ENCODE results near the gene OASL. TPM values are rescaled to one million over a fixed set of nuclear protein-coding genes. Genes with fewer than 3 reads are reported as not detected.

The OASL gene
- total RNA-seq, 1 experiment from 2014 or later, result 1.7 TPM

DNA sequence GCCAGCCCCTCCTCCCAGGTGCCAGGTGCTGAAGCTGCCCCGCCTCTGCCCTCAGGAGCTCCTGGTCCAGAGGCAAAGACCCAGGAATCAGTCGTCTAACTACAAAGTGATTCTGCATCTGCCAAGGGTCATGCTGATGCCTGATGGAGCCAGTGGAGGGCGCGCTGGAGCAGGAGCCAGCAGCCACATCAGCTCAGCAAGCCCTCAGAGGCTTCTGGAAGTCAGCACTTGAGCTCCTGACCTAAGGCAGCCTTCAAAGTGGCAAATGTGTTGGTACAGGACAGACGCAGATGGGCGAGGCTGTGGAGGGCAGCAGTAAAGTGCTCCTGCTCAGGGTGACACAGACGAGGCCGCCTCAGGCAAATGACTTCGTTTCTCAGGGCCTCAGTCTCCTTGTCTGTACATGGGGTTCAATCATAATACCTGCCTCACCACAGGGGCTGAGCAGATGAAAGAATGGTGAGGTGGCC, 33.7 kb downstream of the OASL start:
- no TSS peak for BruUV-seq (replicated peaks)
- ChIA-PET POLR2A (ENCODE audit: unreplicated experiment) (no interaction called here), CTCF (interaction anchor here (0.5 to 1.1 kb wide), 9 partner anchors 34 to 804 kb away, joined by 3 to 6 read pairs (median 4); partner anchors contain the start of gene RPLP0)
- H3K9me3 ChIP-seq (ENCODE audit: insufficient read depth, low read depth), result no peaks in the 10 kb centered on the region
- H2AFZ ChIP-seq, result no peak overlapping the region
- H3F3A ChIP-seq (ENCODE audit: insufficient read depth, low read depth), result 0 out of 2 replicates have a peak, but pooled peaks cover 3% of the 10 kb centered on the region
- no peak for TF ChIP-seq EZH2 (IDR thresholded peaks at IDR 0.05; ENCODE audit: low read depth)
- TF ChIP-seq, protein P1, sequence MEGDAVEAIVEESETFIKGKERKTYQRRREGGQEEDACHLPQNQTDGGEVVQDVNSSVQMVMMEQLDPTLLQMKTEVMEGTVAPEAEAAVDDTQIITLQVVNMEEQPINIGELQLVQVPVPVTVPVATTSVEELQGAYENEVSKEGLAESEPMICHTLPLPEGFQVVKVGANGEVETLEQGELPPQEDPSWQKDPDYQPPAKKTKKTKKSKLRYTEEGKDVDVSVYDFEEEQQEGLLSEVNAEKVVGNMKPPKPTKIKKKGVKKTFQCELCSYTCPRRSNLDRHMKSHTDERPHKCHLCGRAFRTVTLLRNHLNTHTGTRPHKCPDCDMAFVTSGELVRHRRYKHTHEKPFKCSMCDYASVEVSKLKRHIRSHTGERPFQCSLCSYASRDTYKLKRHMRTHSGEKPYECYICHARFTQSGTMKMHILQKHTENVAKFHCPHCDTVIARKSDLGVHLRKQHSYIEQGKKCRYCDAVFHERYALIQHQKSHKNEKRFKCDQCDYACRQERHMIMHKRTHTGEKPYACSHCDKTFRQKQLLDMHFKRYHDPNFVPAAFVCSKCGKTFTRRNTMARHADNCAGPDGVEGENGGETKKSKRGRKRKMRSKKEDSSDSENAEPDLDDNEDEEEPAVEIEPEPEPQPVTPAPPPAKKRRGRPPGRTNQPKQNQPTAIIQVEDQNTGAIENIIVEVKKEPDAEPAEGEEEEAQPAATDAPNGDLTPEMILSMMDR (conservative IDR thresholded peaks at IDR 0.05), result peak; percentile 75
- no peak overlapping the region for H3K4me3 ChIP-seq
- H3K4me1 ChIP-seq (replicated peaks; ENCODE audit: insufficient read depth), result no peaks in the 10 kb centered on the region
- peaks cover 13% of the 10 kb centered on the region; the same call in 1 of the 2 replicates for H3K36me3 ChIP-seq (ENCODE audit: low read depth)
- H3K27me3 ChIP-seq (ENCODE audit: insufficient read depth, low read depth), result no peaks in the 10 kb centered on the region
- H3K27ac ChIP-seq, result no peak overlapping the region
- intact Hi-C loops (cut with micrococcal nuclease; ENCODE audit: unreplicated experiment), result loop anchor here (2.0 to 10.0 kb wide), 4 partner anchors 55 to 358 kb away; no protein-coding TSS in a partner anchor
- DNase-seq, result peak; percentile 58 to 60
- no peaks in the 10 kb centered on the region for H3K79me2 ChIP-seq (ENCODE audit: low read depth)
- H3K9me2 ChIP-seq (ENCODE audit: insufficient read depth), result no peaks in the 10 kb centered on the region
- no peak overlapping the region for H3K4me2 ChIP-seq
- H4K20me1 ChIP-seq (ENCODE audit: insufficient read depth), result no peaks in the 10 kb centered on the region

DNA sequence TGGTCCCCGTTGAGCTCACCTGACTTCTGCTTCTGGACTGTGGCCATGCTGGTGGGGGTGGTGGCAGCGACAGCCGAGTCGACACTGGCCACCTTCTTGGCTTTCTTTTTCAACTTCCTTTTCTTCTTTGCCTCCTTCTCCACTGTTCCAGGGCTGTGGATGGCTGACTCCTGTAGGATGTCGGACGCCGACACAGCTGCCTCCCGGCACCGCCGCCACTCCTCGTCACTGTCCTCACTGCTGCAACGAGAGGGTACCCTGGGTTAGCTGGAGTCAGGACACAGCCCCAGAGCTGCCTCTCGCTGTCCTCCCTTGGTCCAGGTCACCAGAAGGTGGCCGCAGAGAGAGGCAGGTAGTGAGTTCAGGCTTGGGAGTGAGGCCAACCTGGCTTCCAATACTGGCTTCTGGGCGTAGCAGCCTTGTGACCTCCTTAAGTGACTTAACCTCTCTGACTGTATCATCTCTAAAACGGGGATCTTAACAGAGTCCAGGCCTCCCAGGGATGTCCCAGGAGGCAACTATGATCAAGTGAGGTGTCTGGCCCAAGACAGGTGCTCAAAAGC, 34.7 kb downstream of the OASL start:
- Histone ChIP-seq H3K4me3 (no peak overlapping the region), H3K27ac (no peak overlapping the region), H4K20me1 (ENCODE audit: insufficient read depth) (no peaks in the 10 kb centered on the region), H3K36me3 (ENCODE audit: low read depth) (peaks cover 5% of the 10 kb centered on the region; the same call in 1 of the 2 replicates), H3K4me1 (replicated peaks; ENCODE audit: insufficient read depth) (no peaks in the 10 kb centered on the region), H3K9me2 (ENCODE audit: insufficient read depth) (no peaks in the 10 kb centered on the region), H3K4me2 (no peak overlapping the region), H3K9me3 (ENCODE audit: insufficient read depth, low read depth) (no peaks in the 10 kb centered on the region), H3F3A (ENCODE audit: insufficient read depth, low read depth) (0 out of 2 replicates have a peak, but pooled peaks cover 3% of the 10 kb centered on the region), H3K79me2 (ENCODE audit: low read depth) (no peaks in the 10 kb centered on the region), H3K27me3 (ENCODE audit: insufficient read depth, low read depth) (no peaks in the 10 kb centered on the region), H2AFZ (no peak overlapping the region)
- intact Hi-C loops (cut with micrococcal nuclease; ENCODE audit: unreplicated experiment), result loop anchor here (2.0 to 10.0 kb wide), 3 partner anchors 56 to 226 kb away; no protein-coding TSS in a partner anchor
- no TSS peak for BruUV-seq (replicated peaks)
- ChIA-PET CTCF (interaction anchor here (0.6 to 1.1 kb wide), 2 partner anchors 38 to 803 kb away, joined by 3 to 4 read pairs; partner anchors contain the start of gene RPLP0), POLR2A (ENCODE audit: unreplicated experiment) (no interaction called here)
- TF ChIP-seq EZH2 (IDR thresholded peaks at IDR 0.05; ENCODE audit: low read depth), result no peak
- TF ChIP-seq, protein P1 (conservative IDR thresholded peaks at IDR 0.05), result no peak
- no peak for DNase-seq

- Histone ChIP-seq H3K27ac (no peak overlapping the region), H4K20me1 (ENCODE audit: insufficient read depth) (no peaks in the 10 kb centered on the region), H3K9me3 (ENCODE audit: insufficient read depth, low read depth) (no peaks in the 10 kb centered on the region), H3K79me2 (ENCODE audit: low read depth) (no peaks in the 10 kb centered on the region), H3K4me1 (replicated peaks; ENCODE audit: insufficient read depth) (no peaks in the 10 kb centered on the region), H3F3A (ENCODE audit: insufficient read depth, low read depth) (peaks cover 3% of the 10 kb centered on the region; the same call in 1 of the 2 replicates), H3K36me3 (ENCODE audit: low read depth) (no peaks in the 10 kb centered on the region), H3K4me3 (no peak overlapping the region), H3K27me3 (ENCODE audit: insufficient read depth, low read depth) (no peaks in the 10 kb centered on the region), H2AFZ (no peak overlapping the region), H3K9me2 (ENCODE audit: insufficient read depth) (no peaks in the 10 kb centered on the region), H3K4me2 (no peak overlapping the region)
- intact Hi-C loops (cut with micrococcal nuclease; ENCODE audit: unreplicated experiment), result loop anchor here (2.0 to 10.0 kb wide), 3 partner anchors 57 to 227 kb away; no protein-coding TSS in a partner anchor
- no peak for DNase-seq
- no TSS peak for BruUV-seq (replicated peaks)
- no peak for TF ChIP-seq EZH2 (IDR thresholded peaks at IDR 0.05; ENCODE audit: low read depth)
- TF ChIP-seq, protein P1 (conservative IDR thresholded peaks at IDR 0.05), result no peak
- ChIA-PET CTCF (no interaction called here), POLR2A (ENCODE audit: unreplicated experiment) (no interaction called here)
Measured at GRCh38 chr12:121003650-121004049, 35.4 kb downstream of the OASL start.
